Measurements from ENCODE around the gene ESRP2.

GRCh38 chr16:68215302-68215701 lies 20.6 kb downstream of the ESRP2 start:
- TF ChIP-seq POLR2A (IDR thresholded peaks at IDR 0.05; ENCODE audit: low read depth, low read length) (no peak), POLR2AphosphoS5 (IDR thresholded peaks at IDR 0.05; ENCODE audit: low read depth, low read length) (no peak)

Measured in GM12892 (cell line).